GM18511 (cell line): ENCODE results near the gene PIK3IP1.
"Not testable (repeated sequence)": the region's sequence is repeated elsewhere in the genome, so short reads cannot be mapped to it uniquely, and the experiment has no call there.

Experiments used
- ATAC-seq: cut with Tn5 transposase; IDR thresholded peaks from one replicate; pipeline ENCODE4 v1.9.1; 2021; ENCODE audit warnings: mild to moderate bottlenecking, moderate library complexity; ENCODE audit not compliant: unreplicated experiment

The PIK3IP1 gene

GRCh38 chr22:31292236-31292989 lies at the start of gene PIK3IP1:
TSS of gene PIK3IP1 (minus strand) at chr22:31292488. CDS start at chr22:31292344, 144 bp downstream.
- ATAC-seq, result no peak

- no peak for ATAC-seq
Observed at GRCh38 chr22:31341386-31342088, 49.2 kb upstream of the PIK3IP1 start.

- ATAC-seq, result no peak
Observed at GRCh38 chr22:31340765-31341247, 48.5 kb upstream of the PIK3IP1 start.

- ATAC-seq, result no peak
Observed at GRCh38 chr22:31340360-31340759, 48.1 kb upstream of the PIK3IP1 start.

- ATAC-seq, result no peak
Observed at GRCh38 chr22:31339148-31339832, 47.0 kb upstream of the PIK3IP1 start.

GRCh38 chr22:31337178-31337577 lies 44.9 kb upstream of the PIK3IP1 start:
- no peak for ATAC-seq

- no peak for ATAC-seq
Observed at GRCh38 chr22:31334329-31334728, 42.0 kb upstream of the PIK3IP1 start.

- no peak for ATAC-seq
Observed at GRCh38 chr22:31333641-31334040, 41.4 kb upstream of the PIK3IP1 start.

- no peak for ATAC-seq
Observed at GRCh38 chr22:31332886-31333285, 40.6 kb upstream of the PIK3IP1 start.

GRCh38 chr22:31332010-31332409 lies 39.7 kb upstream of the PIK3IP1 start:
- no peak for ATAC-seq

- no peak for ATAC-seq
Observed at GRCh38 chr22:31329453-31330215, 37.3 kb upstream of the PIK3IP1 start.

- ATAC-seq, result no peak
Observed at GRCh38 chr22:31329029-31329428, 36.7 kb upstream of the PIK3IP1 start.

GRCh38 chr22:31328544-31328960 lies 36.3 kb upstream of the PIK3IP1 start:
- no peak for ATAC-seq

- ATAC-seq, result no peak
Observed at GRCh38 chr22:31327806-31328543, 35.7 kb upstream of the PIK3IP1 start.

GRCh38 chr22:31326877-31327276 lies 34.6 kb upstream of the PIK3IP1 start:
- ATAC-seq, result no peak

- no peak for ATAC-seq
Observed at GRCh38 chr22:31323578-31324550, 31.6 kb upstream of the PIK3IP1 start.

GRCh38 chr22:31321421-31321820 lies 29.1 kb upstream of the PIK3IP1 start:
- no peak for ATAC-seq

GRCh38 chr22:31314220-31314619 lies 21.9 kb upstream of the PIK3IP1 start:
- not testable (repeated sequence) for ATAC-seq
